Sigmoid colon (tissue), 7 donors: Measurements from ENCODE around the gene RAB8A. TPM values are rescaled to one million over a fixed set of nuclear protein-coding genes. Genes with fewer than 3 reads are reported as not detected.

Experiments used
- DNase-seq: peaks from one replicate; pipeline ENCODE4 v3.0.0-alpha.2; 2019
- H3K27ac ChIP-seq, 4 donors: fragments of 200-600 bp; sonication (generic); one replicate each; pipeline ENCODE4 v1.5.1; 2016 to 2019; ENCODE audit warnings: mild to moderate bottlenecking in 1 of 4
- H3K27me3 ChIP-seq, 3 donors: fragments of 200-600 bp; sonication (generic); one replicate each; pipeline ENCODE4 v1.5.1; 2019; ENCODE audit warnings: mild to moderate bottlenecking in 1 of 3
- H3K36me3 ChIP-seq, 4 donors: fragments of 200-600 bp; sonication (generic); one replicate each; pipeline ENCODE4 v1.5.1; 2016 to 2019
- H3K4me1 ChIP-seq, 4 donors: fragments of 200-600 bp; sonication (generic); one replicate each; pipeline ENCODE4 v1.5.1; 2017 to 2019
- H3K4me3 ChIP-seq, 4 donors: fragments of 200-600 bp; sonication (generic); one replicate each; pipeline ENCODE4 v1.5.1; 2017 to 2019; ENCODE audit warnings: mild to moderate bottlenecking in 2 of 4, moderate library complexity in 1 of 4
- H3K9me3 ChIP-seq, 4 donors: fragments of 200-600 bp in 3 of 4; sonication (generic) in 3 of 4; one replicate each; pipeline versions ENCODE4 v1.5.1 to v1.6.1; 2013 to 2019
- CTCF ChIP-seq, 4 experiments: fragments of 450-650 bp in 3 of 4; fragments of 200-600 bp in 1 of 4; IDR thresholded peaks; one replicate each; pipeline ENCODE4 v1.5.1; 2016 to 2019; ENCODE audit warnings: antibody characterized with exemption in 4 of 4, mild to moderate bottlenecking in 3 of 4, moderate library complexity in 2 of 4
- EP300 ChIP-seq, 4 donors: sonication (generic); formaldehyde crosslinking; IDR thresholded peaks; one replicate each; pipeline ENCODE4 v1.6.1; 2017; ENCODE audit warnings: antibody characterized with exemption in 4 of 4
- POLR2A ChIP-seq, 2 donors: fragments of 450-650 bp; IDR thresholded peaks; one replicate each; pipeline ENCODE4 v1.6.1; 2016; ENCODE audit warnings: antibody characterized with exemption in 2 of 2, mild to moderate bottlenecking in 2 of 2, moderate library complexity in 2 of 2
- POLR2AphosphoS5 ChIP-seq, 4 donors: sonication (generic); formaldehyde crosslinking; IDR thresholded peaks; one replicate each; pipeline ENCODE4 v1.6.1; 2017; ENCODE audit warnings: antibody characterized with exemption in 4 of 4
- WGBS, 2 donors: extraction: QIAGEN DNeasy Blood & Tissue Kit; methylation state at CpG; one replicate each; pipeline ENCODE4 v1.1.7; 2013; 5-methylcytosine and 5-hydroxymethylcytosine counted together
- intact Hi-C: fragments of 100-400 bp; cut with DNase I; formaldehyde crosslinking; loops from one replicate; pipeline ENCODE4 v1.15.1; 2023
- polyA plus RNA-seq, 3 donors: library from polyadenylated mRNA; stranded (reverse); fragments of 200-250 nt; gene quantifications; one replicate each; pipeline ENCODE4 v1.2.3, GENCODE V29; 2013
- total RNA-seq, 4 donors: library from RNA; depleted of rRNA; stranded (reverse); fragments of >200 nt; gene quantifications; one replicate each; pipeline ENCODE4 v1.1.0, GENCODE V29; 2016
- donor health status: healthy with polysubstance abuse.
- donor health status: Bipolar disorder and iron deficiency.
- donor health status: healthy.

The RAB8A gene
- 10 to 100 TPM; 32.8 to 43.9 (median 34.9) TPM for total RNA-seq
- 100 to 1,000 TPM in 1 of 3 donors, 10 to 100 TPM in 2; 64.3 to 126 (median 79.4) TPM for polyA plus RNA-seq

GRCh38 chr19:16111160-16111908 is at the start of gene RAB8A:
RAB8A (plus strand) TSS chr19:16111889; CDS start chr19:16111902, 13 bp downstream.
- no peaks in the 10 kb centered on the region for H3K36me3 ChIP-seq
- H3K9me3 ChIP-seq = no peaks in the 10 kb centered on the region
- no peaks in the 10 kb centered on the region for H3K27me3 ChIP-seq
- peak; percentile 100 for DNase-seq
- no peak for TF ChIP-seq POLR2A (IDR thresholded peaks at IDR 0.05)
- TF ChIP-seq EP300 (IDR thresholded peaks at IDR 0.05) = no peak
- TF ChIP-seq POLR2AphosphoS5 (IDR thresholded peaks at IDR 0.05) = peak in 3 of 4 donors; percentile 65 to 85 (median 83)
- peak; percentile 89 to 98 (median 96) for TF ChIP-seq CTCF (IDR thresholded peaks at IDR 0.05)
- intact Hi-C loops = loop anchor here (1.0 to 10.0 kb wide), 4 partner anchors 45 to 277 kb away; partner anchors contain the start of gene FAM32A
- 1% methylated on average over 81 of the region's 81 CpGs for WGBS, 2 donors
- H3K27ac ChIP-seq = peak within 1 kb of the TSS; percentile 91 to 96 (median 95)
- H3K4me3 ChIP-seq = peak within 1 kb of the TSS; percentile 94 to 99 (median 94)
- peaks cover 0 to 49% (median 42%) of the 10 kb centered on the region in 4 donors for H3K4me1 ChIP-seq

GRCh38 chr19:16061943-16062342 is 49.7 kb upstream of the RAB8A start:
- H3K27me3 ChIP-seq = no peaks in the 10 kb centered on the region
- 52 to 74% methylated on average over 4 of the region's 4 CpGs for WGBS, 2 donors
- intact Hi-C loops = no loop called here

GRCh38 chr19:16062789-16063188 is 48.9 kb upstream of the RAB8A start:
- no peak for DNase-seq
- peak overlapping the region in 1 of 4 donors; percentile 4 for H3K27ac ChIP-seq
- peak; percentile 22 to 65 (median 59) for TF ChIP-seq CTCF (IDR thresholded peaks at IDR 0.05)
- no peak for TF ChIP-seq POLR2AphosphoS5 (IDR thresholded peaks at IDR 0.05)
- no peak for TF ChIP-seq EP300 (IDR thresholded peaks at IDR 0.05)
- TF ChIP-seq POLR2A (IDR thresholded peaks at IDR 0.05) = no peak
- H3K4me3 ChIP-seq = no peak overlapping the region
- WGBS, 2 donors = 61 to 77% methylated on average over 2 of the region's 2 CpGs
- peaks cover 0 to 22% (median 14%) of the 10 kb centered on the region in 4 donors for H3K4me1 ChIP-seq
- H3K9me3 ChIP-seq = no peaks in the 10 kb centered on the region
- intact Hi-C loops = no loop called here
- no peaks in the 10 kb centered on the region for H3K36me3 ChIP-seq
- H3K27me3 ChIP-seq = no peaks in the 10 kb centered on the region

More at GRCh38 chr19:16061943-16062342, 49.7 kb upstream of the RAB8A start:
- Histone ChIP-seq H3K9me3 (peaks cover 0 to 2% (median under 1%) of the 10 kb centered on the region in 4 donors), H3K36me3 (no peaks in the 10 kb centered on the region), H3K27ac (no peak overlapping the region), H3K4me3 (no peak overlapping the region), H3K4me1 (peaks cover 0 to 19% (median 12%) of the 10 kb centered on the region in 4 donors)
- DNase-seq = no peak
- TF ChIP-seq POLR2A (IDR thresholded peaks at IDR 0.05) (no peak), EP300 (IDR thresholded peaks at IDR 0.05) (no peak), POLR2AphosphoS5 (IDR thresholded peaks at IDR 0.05) (no peak), CTCF (IDR thresholded peaks at IDR 0.05) (no peak)

- intact Hi-C loops = no loop called here
- Histone ChIP-seq H3K4me3 (no peak overlapping the region), H3K27me3 (no peaks in the 10 kb centered on the region), H3K36me3 (no peaks in the 10 kb centered on the region), H3K9me3 (no peaks in the 10 kb centered on the region), H3K4me1 (peaks cover 0 to 22% (median 14%) of the 10 kb centered on the region in 4 donors), H3K27ac (peak overlapping the region; percentile 97 to 100 (median 100))
- 94% methylated on average over 16 of the region's 16 CpGs for WGBS, 2 donors
- TF ChIP-seq CTCF (IDR thresholded peaks at IDR 0.05) (no peak), POLR2AphosphoS5 (IDR thresholded peaks at IDR 0.05) (no peak), EP300 (IDR thresholded peaks at IDR 0.05) (no peak), POLR2A (IDR thresholded peaks at IDR 0.05) (no peak)
- DNase-seq = no peak
Observed at GRCh38 chr19:16064209-16064889, 47.3 kb upstream of the RAB8A start.
